Activated naive CD4-positive, alpha-beta T cell treated with anti-CD3 and anti-CD28 coated beads, Interleukin-2, amount 50 U/mL, for 24 hours (primary cell): ENCODE data around the gene PPP4R4.
A peak's percentile ranks its signal among the peaks of the same experiment; 100 is the strongest.

ENCODE experiments used
- H3K27ac Mint-ChIP-seq: one replicate; pipeline ENCODE4 v1.8.0; 2021; ENCODE audit warnings: mild to moderate bottlenecking, mixed read lengths
- H3K27me3 Mint-ChIP-seq: one replicate; pipeline ENCODE4 v1.8.0; 2021; ENCODE audit warnings: mixed read lengths
- H3K36me3 Mint-ChIP-seq: one replicate; pipeline ENCODE4 v1.8.0; 2021; ENCODE audit warnings: mixed read lengths
- H3K4me1 Mint-ChIP-seq: one replicate; pipeline ENCODE4 v1.8.0; 2021; ENCODE audit warnings: mixed read lengths
- H3K4me3 Mint-ChIP-seq: one replicate; pipeline ENCODE4 v1.8.0; 2021; ENCODE audit warnings: mild to moderate bottlenecking, mixed read lengths
- H3K9me3 Mint-ChIP-seq: one replicate; pipeline ENCODE4 v1.8.0; 2021; ENCODE audit warnings: mixed read lengths

PPP4R4 gene

GRCh38 chr14:94173885-94174603, at the start of gene PPP4R4:
Gene PPP4R4 (plus strand): TSS chr14:94174322. CDS start chr14:94174466, 144 bp downstream.
- H3K9me3 Mint-ChIP-seq, result no peaks in the 10 kb centered on the region
- no peaks in the 10 kb centered on the region for H3K27me3 Mint-ChIP-seq
- H3K4me3 Mint-ChIP-seq, result peak within 1 kb of the TSS; percentile 85
- peaks cover 34% of the 10 kb centered on the region for H3K4me1 Mint-ChIP-seq
- H3K36me3 Mint-ChIP-seq, result no peaks in the 10 kb centered on the region
- H3K27ac Mint-ChIP-seq, result no peak within 1 kb of the TSS

DNA sequence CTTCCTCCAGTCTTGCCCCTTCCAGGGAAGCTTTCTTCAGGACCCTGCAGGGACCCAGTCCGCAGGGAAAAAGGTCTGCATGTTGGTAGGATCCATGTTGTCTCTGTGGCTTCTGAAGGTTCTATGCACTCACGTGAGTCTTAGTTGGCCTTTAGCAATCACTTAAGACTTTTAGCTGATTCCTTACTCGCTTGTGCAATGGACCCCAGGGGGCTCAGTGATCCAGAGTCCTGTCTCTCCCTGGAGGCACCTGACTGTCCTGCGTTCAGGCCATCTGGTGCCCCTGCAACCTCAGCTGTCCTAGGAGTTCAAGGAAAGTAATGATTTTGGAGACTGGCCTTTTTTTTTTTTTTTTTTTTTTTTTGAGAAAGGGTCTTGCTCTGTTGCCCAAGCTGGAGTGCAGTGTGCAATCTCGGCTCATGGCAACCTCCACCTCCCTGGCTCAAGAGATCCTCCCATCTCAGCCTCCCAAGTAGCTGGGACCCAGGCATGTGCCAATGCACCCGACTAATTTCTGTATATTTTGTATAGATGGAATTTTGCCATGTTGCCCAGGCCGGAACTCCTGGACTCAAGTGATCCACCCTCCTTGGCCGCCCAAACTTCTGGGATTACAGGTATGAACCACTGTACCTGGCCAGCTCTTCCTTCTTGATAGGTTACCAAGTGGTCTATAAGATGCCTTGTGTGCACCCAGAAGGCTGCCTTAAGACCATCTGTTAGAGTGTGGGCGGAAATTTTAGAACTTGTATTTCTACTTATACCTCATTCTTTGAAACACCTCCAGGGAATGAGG, 49.3 kb upstream of the PPP4R4 start:
- Mint-ChIP-seq H3K27ac (no peak overlapping the region), H3K4me3 (no peak overlapping the region), H3K9me3 (peaks cover 17% of the 10 kb centered on the region), H3K27me3 (peaks cover 7% of the 10 kb centered on the region), H3K4me1 (peaks cover 11% of the 10 kb centered on the region), H3K36me3 (peaks cover 5% of the 10 kb centered on the region)

- H3K4me1 Mint-ChIP-seq, result peaks cover 18% of the 10 kb centered on the region
- H3K4me3 Mint-ChIP-seq, result no peak overlapping the region
Observed at GRCh38 chr14:94125659-94126418, 48.3 kb upstream of the PPP4R4 start.

DNA sequence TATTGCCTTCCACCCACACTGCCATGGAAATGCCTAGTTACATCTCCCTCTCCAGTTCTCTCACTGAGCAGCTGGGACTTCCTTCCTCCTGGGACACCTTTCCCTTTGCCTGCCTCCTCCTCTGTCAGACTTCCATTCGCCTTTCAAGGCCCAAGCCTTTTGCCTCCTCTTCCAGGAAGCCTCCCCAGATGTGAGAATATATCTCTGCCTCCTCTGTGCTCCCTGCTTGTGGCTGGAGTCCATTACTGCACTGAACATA, 47.8 kb upstream of the PPP4R4 start:
- Mint-ChIP-seq H3K9me3 (peaks cover 9% of the 10 kb centered on the region), H3K27ac (no peak overlapping the region), H3K4me3 (no peak overlapping the region), H3K4me1 (peaks cover 18% of the 10 kb centered on the region), H3K36me3 (no peaks in the 10 kb centered on the region), H3K27me3 (peaks cover 2% of the 10 kb centered on the region)

More at GRCh38 chr14:94125659-94126418, 48.3 kb upstream of the PPP4R4 start:
- H3K36me3 Mint-ChIP-seq, result peaks cover 3% of the 10 kb centered on the region
- no peak overlapping the region for H3K27ac Mint-ChIP-seq
- H3K27me3 Mint-ChIP-seq, result peaks cover 3% of the 10 kb centered on the region
- H3K9me3 Mint-ChIP-seq, result peaks cover 12% of the 10 kb centered on the region

DNA sequence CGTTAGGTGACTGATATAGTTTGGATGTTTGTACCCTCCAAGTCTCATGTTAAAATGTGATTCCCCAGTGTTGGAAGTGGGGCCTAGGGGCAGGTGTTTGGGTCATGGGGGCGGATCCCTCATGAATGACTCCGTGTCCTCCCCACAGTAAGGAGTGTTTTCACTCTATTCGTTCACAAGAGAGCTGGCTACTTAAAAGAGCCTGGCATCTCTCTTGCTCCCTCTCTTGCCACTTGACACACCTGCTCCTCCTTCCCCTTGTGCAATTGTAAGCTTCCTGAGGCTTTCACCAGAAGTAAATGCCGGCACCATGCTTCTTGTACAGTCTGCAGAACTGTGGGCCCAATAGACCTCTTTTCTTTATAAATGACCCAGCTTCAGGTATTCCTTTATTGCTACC, 47.3 kb upstream of the PPP4R4 start:
- Mint-ChIP-seq H3K36me3 (no peaks in the 10 kb centered on the region), H3K9me3 (peaks cover 9% of the 10 kb centered on the region), H3K4me3 (no peak overlapping the region), H3K27ac (no peak overlapping the region), H3K27me3 (peaks cover 2% of the 10 kb centered on the region), H3K4me1 (peaks cover 18% of the 10 kb centered on the region)

DNA sequence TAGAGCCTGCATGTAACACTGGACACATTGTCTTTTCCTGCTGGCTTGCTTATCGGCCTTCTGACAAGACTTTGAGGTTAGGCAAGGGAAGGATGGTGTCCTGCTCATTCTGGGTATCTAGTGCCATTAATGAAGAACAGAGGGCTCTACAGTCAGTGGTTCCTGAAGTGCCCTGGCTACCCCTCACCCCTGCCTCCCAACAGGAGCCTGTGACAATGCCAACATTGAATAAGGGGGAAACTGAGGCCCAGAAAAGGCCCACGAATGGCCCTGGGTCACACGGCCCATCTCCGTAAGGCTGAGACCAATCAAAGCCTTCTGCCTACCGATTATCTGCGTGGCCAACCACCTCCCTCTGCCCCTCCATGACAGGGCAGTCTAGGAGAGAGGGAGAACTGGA, 46.8 kb upstream of the PPP4R4 start:
- Mint-ChIP-seq H3K27ac (peak overlapping the region; percentile 19), H3K4me1 (peaks cover 18% of the 10 kb centered on the region), H3K4me3 (no peak overlapping the region), H3K9me3 (peaks cover 9% of the 10 kb centered on the region), H3K36me3 (no peaks in the 10 kb centered on the region), H3K27me3 (peaks cover 2% of the 10 kb centered on the region)

- Mint-ChIP-seq H3K4me1 (peaks cover 18% of the 10 kb centered on the region), H3K27ac (no peak overlapping the region), H3K27me3 (peaks cover 2% of the 10 kb centered on the region), H3K4me3 (peak overlapping the region; percentile 89), H3K36me3 (no peaks in the 10 kb centered on the region), H3K9me3 (no peaks in the 10 kb centered on the region)
Observed at GRCh38 chr14:94128216-94128839, 45.8 kb upstream of the PPP4R4 start.

GRCh38 chr14:94129111-94129757, 44.9 kb upstream of the PPP4R4 start, which contains the start of gene IFI27L2:
Gene IFI27L2 (minus strand): TSS chr14:94129604. CDS start chr14:94129564, 40 bp downstream.
- Mint-ChIP-seq H3K27ac (peak within 1 kb of the TSS; percentile 73), H3K27me3 (peaks cover 2% of the 10 kb centered on the region), H3K4me1 (peaks cover 18% of the 10 kb centered on the region)

GRCh38 chr14:94129758-94130414, 44.2 kb upstream of the PPP4R4 start:
- H3K27ac Mint-ChIP-seq, result peak overlapping the region; percentile 73
- peak overlapping the region; percentile 89 for H3K4me3 Mint-ChIP-seq
- H3K27me3 Mint-ChIP-seq, result peaks cover 2% of the 10 kb centered on the region
- H3K4me1 Mint-ChIP-seq, result peaks cover 18% of the 10 kb centered on the region
- no peaks in the 10 kb centered on the region for H3K9me3 Mint-ChIP-seq
- H3K36me3 Mint-ChIP-seq, result no peaks in the 10 kb centered on the region

More at GRCh38 chr14:94129111-94129757, 44.9 kb upstream of the PPP4R4 start, which contains the start of gene IFI27L2:
- Mint-ChIP-seq H3K36me3 (no peaks in the 10 kb centered on the region), H3K4me3 (peak within 1 kb of the TSS; percentile 89), H3K9me3 (no peaks in the 10 kb centered on the region)

GRCh38 chr14:94132285-94132887, 41.7 kb upstream of the PPP4R4 start:
- Mint-ChIP-seq H3K27ac (no peak overlapping the region), H3K4me1 (peaks cover 23% of the 10 kb centered on the region), H3K4me3 (no peak overlapping the region), H3K9me3 (no peaks in the 10 kb centered on the region), H3K27me3 (peaks cover 2% of the 10 kb centered on the region), H3K36me3 (no peaks in the 10 kb centered on the region)

DNA sequence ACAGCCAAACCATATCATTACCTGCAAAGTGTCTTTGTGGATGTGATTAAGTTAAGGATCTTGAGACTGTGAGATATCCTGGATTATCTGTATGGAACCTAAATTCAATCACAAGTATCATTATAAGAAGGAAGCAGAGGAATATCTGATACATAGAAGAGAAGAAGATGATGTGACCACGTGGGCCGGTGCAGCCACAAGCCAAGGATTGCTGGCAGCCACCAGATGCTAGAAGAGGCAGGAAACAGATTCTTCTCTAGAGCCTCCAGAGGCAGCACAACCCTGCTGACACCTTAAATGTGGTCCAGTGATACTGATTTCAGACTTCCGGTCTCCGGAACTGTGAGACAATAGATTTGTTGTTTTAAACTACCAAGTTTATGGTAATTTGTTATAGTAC, 38.6 kb upstream of the PPP4R4 start:
- no peaks in the 10 kb centered on the region for H3K36me3 Mint-ChIP-seq
- H3K27ac Mint-ChIP-seq, result no peak overlapping the region
- H3K27me3 Mint-ChIP-seq, result peaks cover 4% of the 10 kb centered on the region
- no peaks in the 10 kb centered on the region for H3K9me3 Mint-ChIP-seq
- no peak overlapping the region for H3K4me3 Mint-ChIP-seq
- H3K4me1 Mint-ChIP-seq, result peaks cover 6% of the 10 kb centered on the region

DNA sequence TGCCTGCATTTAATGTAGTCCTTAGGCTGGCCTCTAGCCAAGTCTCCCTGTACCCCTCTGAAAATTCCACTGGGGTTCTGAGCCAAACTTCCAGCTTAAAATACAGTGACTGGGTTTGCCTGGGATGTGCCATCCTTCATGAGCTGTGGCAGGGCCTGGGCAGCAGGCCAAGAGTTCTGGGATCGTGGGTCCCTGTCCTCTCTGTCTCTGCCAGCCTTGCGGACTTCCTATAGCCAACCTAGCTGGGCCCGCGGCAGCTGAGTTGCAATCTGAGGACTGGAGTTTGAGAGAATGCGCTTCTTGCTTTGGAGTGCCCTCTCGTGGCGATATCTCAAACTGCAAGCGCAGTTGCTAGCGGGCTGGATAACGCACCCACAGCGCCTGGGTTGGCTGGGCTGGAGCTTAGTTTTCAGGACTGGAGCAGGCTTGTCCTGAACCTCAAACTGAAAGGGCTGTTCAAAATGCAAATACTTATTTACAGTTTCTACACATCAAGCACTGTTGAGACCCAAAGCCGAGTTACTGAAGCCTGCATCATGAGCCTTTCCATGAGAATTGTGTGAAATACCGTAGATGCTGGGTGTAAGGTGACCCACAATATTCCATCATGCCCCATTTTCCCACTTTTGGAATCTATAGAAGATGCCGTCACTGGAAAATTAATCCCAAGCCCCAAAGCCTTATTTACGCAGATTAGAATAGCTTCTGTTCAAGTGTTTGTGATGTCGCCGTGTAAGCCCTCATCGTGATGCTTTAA, 37.4 kb upstream of the PPP4R4 start:
- no peak overlapping the region for H3K4me3 Mint-ChIP-seq
- H3K9me3 Mint-ChIP-seq, result no peaks in the 10 kb centered on the region
- peaks cover 3% of the 10 kb centered on the region for H3K27me3 Mint-ChIP-seq
- H3K4me1 Mint-ChIP-seq, result peaks cover 5% of the 10 kb centered on the region
- H3K36me3 Mint-ChIP-seq, result no peaks in the 10 kb centered on the region
- H3K27ac Mint-ChIP-seq, result no peak overlapping the region

DNA sequence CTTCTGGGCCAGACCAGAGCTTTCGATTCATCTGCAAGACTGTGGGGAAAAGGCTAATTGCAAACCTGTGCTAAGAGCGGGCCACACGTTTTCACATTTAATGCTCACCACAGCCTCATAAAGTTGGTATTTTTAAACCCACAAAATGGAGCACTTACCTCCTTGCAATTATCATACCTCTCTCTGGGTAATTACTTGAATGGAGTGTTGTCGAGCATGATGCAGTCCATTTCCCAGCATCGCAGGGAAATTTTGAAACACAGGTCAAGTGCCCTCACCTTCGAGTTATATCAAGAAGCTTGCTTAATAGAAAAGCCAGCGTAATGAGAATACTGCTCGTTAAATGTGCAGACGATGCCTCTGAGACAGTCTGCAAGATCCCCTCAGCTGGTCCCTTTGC, 35.9 kb upstream of the PPP4R4 start:
- Mint-ChIP-seq H3K9me3 (no peaks in the 10 kb centered on the region), H3K27ac (no peak overlapping the region), H3K36me3 (no peaks in the 10 kb centered on the region), H3K4me3 (no peak overlapping the region), H3K4me1 (peaks cover 5% of the 10 kb centered on the region), H3K27me3 (peaks cover 3% of the 10 kb centered on the region)

- Mint-ChIP-seq H3K9me3 (no peaks in the 10 kb centered on the region), H3K27me3 (peaks cover 3% of the 10 kb centered on the region), H3K27ac (peak overlapping the region; percentile 66), H3K4me3 (no peak overlapping the region), H3K36me3 (no peaks in the 10 kb centered on the region), H3K4me1 (peaks cover 5% of the 10 kb centered on the region)
Observed at GRCh38 chr14:94139006-94139405, 35.1 kb upstream of the PPP4R4 start.
